HepG2 (cell line): ENCODE measurements around the gene JAK1. TPM values are rescaled to one million over a fixed set of nuclear protein-coding genes. Genes with fewer than 3 reads are reported as not detected.

Experiments used
- ATF1 ChIP-seq: IDR thresholded peaks from 2 replicates; pipeline ENCODE4 v1.6.1; 2016; ENCODE audit warnings: mild to moderate bottlenecking, control low read depth
- ELK4 ChIP-seq: sonication (generic); formaldehyde crosslinking; IDR thresholded peaks from 2 replicates; pipeline ENCODE4 v1.9.0; 2021; ENCODE audit warnings: missing genetic modification reagents, borderline replicate concordance
- LRRFIP1 ChIP-seq: sonication (generic); formaldehyde crosslinking; conservative IDR thresholded peaks from 2 replicates; pipeline ENCODE4 v1.4.0; 2020; ENCODE audit warnings: missing genetic modification reagents
- MTERF4 ChIP-seq: sonication (generic); formaldehyde crosslinking; IDR thresholded peaks from 2 replicates; pipeline ENCODE4 v1.8.0; 2023; ENCODE audit warnings: mild to moderate bottlenecking, missing genetic modification reagents
- SSRP1 ChIP-seq: IDR thresholded peaks from 2 replicates; pipeline ENCODE4 v1.6.1; 2016; ENCODE audit warnings: control low read depth
- ZNF260 ChIP-seq: sonication (generic); formaldehyde crosslinking; IDR thresholded peaks from 2 replicates; pipeline ENCODE4 v1.4.0; 2020; ENCODE audit warnings: missing genetic modification reagents, low read depth, mild to moderate bottlenecking, borderline replicate concordance
- ZNF609 ChIP-seq: sonication (generic); formaldehyde crosslinking; IDR thresholded peaks from 2 replicates; pipeline ENCODE4 v1.4.0; 2020; ENCODE audit warnings: mild to moderate bottlenecking, missing genetic modification reagents, borderline replicate concordance
- polyA plus RNA-seq, 8 experiments: library from polyadenylated mRNA; depleted of rRNA in 3 of 8; stranded (reverse) in 7 of 8; unstranded in 1 of 8; fragments of >200 nt; fragmentation: Illumina TruSeq in 4 of 8; extraction: Trizol in 4 of 8; gene quantifications; 2 replicates each; pipeline versions ENCODE4 v1.2.1 to v1.2.3, GENCODE V29; 2011 to 2016; ENCODE audit warnings: low read depth in 4 of 8, missing spikeins in 1 of 8, mixed read lengths in 1 of 8; ENCODE audit not compliant: insufficient read depth in 1 of 8
- total RNA-seq, 5 experiments: library from RNA; depleted of rRNA; stranded (reverse); fragments of >200 nt; fragmentation: Illumina TruSeq; extraction: Trizol; gene quantifications; 2 replicates each; pipeline ENCODE4 v1.2.3, GENCODE V29; 2016; ENCODE audit warnings: low read depth in 1 of 5
- TF ChIP-seq, protein P1 (sequence below): sonication (generic); formaldehyde crosslinking; IDR thresholded peaks from 2 replicates; pipeline ENCODE4 v1.5.1; 2020; ENCODE audit warnings: mild to moderate bottlenecking, missing genetic modification reagents, moderate library complexity
- TF ChIP-seq, protein P2 (sequence below): sonication (generic); formaldehyde crosslinking; IDR thresholded peaks from 2 replicates; pipeline ENCODE4 v1.4.0; 2020; ENCODE audit warnings: missing genetic modification reagents

JAK1 gene
- total and polyA plus RNA-seq, 2 of the 13 experiments (the other 11 are each of a cell fraction or from before 2014, with no cell fraction given): 23.9 to 42.4 TPM

DNA sequence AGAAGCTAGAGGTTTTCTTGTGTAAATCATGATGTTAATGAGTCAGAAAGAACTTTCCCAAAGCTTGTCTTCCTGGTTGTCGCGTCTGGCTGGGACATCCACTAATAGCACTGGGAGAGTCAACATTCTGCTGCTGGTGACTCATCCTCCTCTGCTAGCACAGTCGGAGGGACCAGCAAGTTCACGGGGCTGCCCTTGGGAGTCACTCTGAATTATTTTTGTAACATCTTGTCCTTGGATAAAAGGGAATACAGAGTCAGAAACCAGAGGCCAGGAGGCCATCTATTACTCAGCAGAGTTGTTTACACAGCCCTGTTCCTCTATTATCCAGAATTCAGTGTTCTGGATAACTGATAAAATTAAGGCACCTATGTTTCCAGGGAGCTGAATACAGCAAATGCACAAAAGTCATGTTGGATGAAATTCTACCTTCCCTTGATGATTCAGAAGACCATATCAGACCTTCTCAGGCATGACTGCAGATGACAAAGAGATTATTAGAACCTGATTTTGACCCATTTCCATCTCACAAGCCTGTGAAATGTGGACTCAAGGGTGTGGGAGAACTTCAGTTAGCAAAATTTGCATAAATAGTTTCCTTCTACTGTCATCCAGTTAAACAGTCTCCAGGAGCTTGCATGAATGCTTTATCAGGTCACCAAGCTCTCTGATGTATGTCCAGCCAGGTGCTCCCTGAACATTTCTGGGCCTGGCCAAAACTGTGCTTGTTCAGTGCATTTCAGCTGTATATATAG is 68.1 kb downstream of the JAK1 start (continued):
- no peak; the same call in 1 of the 2 replicates for TF ChIP-seq ZNF609 (CRISPR knock-in tag)
- TF ChIP-seq LRRFIP1 (CRISPR knock-in tag): no peak
- TF ChIP-seq ATF1 (CRISPR knock-in tag): peak; percentile 40; the same call in 1 of the 2 replicates
- TF ChIP-seq, protein P1, sequence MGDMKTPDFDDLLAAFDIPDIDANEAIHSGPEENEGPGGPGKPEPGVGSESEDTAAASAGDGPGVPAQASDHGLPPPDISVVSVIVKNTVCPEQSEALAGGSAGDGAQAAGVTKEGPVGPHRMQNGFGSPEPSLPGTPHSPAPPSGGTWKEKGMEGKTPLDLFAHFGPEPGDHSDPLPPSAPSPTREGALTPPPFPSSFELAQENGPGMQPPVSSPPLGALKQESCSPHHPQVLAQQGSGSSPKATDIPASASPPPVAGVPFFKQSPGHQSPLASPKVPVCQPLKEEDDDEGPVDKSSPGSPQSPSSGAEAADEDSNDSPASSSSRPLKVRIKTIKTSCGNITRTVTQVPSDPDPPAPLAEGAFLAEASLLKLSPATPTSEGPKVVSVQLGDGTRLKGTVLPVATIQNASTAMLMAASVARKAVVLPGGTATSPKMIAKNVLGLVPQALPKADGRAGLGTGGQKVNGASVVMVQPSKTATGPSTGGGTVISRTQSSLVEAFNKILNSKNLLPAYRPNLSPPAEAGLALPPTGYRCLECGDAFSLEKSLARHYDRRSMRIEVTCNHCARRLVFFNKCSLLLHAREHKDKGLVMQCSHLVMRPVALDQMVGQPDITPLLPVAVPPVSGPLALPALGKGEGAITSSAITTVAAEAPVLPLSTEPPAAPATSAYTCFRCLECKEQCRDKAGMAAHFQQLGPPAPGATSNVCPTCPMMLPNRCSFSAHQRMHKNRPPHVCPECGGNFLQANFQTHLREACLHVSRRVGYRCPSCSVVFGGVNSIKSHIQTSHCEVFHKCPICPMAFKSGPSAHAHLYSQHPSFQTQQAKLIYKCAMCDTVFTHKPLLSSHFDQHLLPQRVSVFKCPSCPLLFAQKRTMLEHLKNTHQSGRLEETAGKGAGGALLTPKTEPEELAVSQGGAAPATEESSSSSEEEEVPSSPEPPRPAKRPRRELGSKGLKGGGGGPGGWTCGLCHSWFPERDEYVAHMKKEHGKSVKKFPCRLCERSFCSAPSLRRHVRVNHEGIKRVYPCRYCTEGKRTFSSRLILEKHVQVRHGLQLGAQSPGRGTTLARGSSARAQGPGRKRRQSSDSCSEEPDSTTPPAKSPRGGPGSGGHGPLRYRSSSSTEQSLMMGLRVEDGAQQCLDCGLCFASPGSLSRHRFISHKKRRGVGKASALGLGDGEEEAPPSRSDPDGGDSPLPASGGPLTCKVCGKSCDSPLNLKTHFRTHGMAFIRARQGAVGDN: no peak
- no peak for TF ChIP-seq SSRP1 (CRISPR knock-in tag)
- TF ChIP-seq, protein P2, sequence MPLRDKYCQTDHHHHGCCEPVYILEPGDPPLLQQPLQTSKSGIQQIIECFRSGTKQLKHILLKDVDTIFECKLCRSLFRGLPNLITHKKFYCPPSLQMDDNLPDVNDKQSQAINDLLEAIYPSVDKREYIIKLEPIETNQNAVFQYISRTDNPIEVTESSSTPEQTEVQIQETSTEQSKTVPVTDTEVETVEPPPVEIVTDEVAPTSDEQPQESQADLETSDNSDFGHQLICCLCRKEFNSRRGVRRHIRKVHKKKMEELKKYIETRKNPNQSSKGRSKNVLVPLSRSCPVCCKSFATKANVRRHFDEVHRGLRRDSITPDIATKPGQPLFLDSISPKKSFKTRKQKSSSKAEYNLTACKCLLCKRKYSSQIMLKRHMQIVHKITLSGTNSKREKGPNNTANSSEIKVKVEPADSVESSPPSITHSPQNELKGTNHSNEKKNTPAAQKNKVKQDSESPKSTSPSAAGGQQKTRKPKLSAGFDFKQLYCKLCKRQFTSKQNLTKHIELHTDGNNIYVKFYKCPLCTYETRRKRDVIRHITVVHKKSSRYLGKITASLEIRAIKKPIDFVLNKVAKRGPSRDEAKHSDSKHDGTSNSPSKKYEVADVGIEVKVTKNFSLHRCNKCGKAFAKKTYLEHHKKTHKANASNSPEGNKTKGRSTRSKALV: no peak
- TF ChIP-seq ZNF260: no peak
- no peak for TF ChIP-seq ELK4 (CRISPR knock-in tag)
- no peak for TF ChIP-seq MTERF4 (CRISPR knock-in tag)
